GM12874 (cell line): Measurements from ENCODE around the gene C14orf39.

ENCODE experiments used
- CTCF ChIP-seq: IDR thresholded peaks from 2 replicates; pipeline ENCODE4 v1.5.1; 2011; ENCODE audit warnings: low read depth, mild to moderate bottlenecking, control low read depth, low read length, moderate library complexity; ENCODE audit not compliant: insufficient read depth

C14orf39 gene

GRCh38 chr14:60506462-60506984, 20.7 kb upstream of the C14orf39 start:
- TF ChIP-seq CTCF: no peak

GRCh38 chr14:60506010-60506409, 20.1 kb upstream of the C14orf39 start:
- no peak for TF ChIP-seq CTCF

DNA sequence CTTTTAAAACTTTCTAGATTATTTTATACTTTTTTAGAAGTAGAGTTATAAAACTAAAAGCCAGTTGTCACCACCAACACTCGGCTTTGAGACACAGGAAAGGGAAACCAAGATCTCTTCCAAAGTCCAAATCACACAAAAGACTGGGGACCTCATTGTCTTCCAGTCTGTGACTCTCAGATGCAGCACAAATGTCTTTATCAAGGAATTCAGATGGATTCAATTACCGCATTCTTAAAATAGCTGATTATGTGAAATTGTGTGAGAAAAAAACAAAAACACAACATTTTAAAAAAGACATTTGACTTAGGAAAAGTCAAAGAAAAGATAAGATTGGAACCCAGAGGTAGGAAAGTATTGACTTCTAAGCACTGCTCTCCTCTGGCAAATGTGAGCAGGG, 19.6 kb upstream of the C14orf39 start:
- TF ChIP-seq CTCF: no peak

- TF ChIP-seq CTCF: no peak
Observed at GRCh38 chr14:60502541-60502940, 16.7 kb upstream of the C14orf39 start.

DNA sequence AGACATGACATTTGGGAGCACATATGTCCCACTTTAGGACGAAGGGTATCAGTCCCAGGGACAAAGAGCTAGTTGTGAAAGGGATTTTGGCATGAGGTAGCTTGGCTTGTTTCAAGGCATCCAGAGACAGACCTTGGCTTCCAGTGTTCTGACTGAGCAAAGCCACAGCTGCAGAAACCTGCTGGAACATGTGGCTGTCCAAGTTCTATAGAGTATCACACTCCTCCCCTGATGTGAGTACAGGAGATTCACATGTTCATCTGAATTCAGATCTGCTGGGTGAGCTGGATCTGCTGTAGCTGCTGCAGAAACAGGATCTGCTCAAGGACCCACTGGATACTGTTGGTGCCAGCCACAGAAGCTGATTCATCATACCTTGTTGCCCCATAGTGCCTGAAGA, 10.1 kb upstream of the C14orf39 start:
- no peak for TF ChIP-seq CTCF

- TF ChIP-seq CTCF: no peak
Observed at GRCh38 chr14:60490270-60490669, 4.4 kb upstream of the C14orf39 start.

- TF ChIP-seq CTCF: no peak
Observed at GRCh38 chr14:60488175-60488574, 2.3 kb upstream of the C14orf39 start.
